Bronchial epithelial cell (primary cell): ENCODE measurements around the gene FBXL2. TPM values are rescaled to one million over a fixed set of nuclear protein-coding genes. Genes with fewer than 3 reads are reported as not detected.

Source experiments
- DNase-seq: peaks from one replicate; pipeline ENCODE4 v3.0.0-alpha.2; 2010; ENCODE audit warnings: low read depth
- FAIRE-seq: peaks from 2 replicates; lab custom pipeline; 2011; peaks lifted over from hg19 to GRCh38; lab: Jason Lieb, UNC
- H3K27me3 ChIP-seq: 2 replicates; pipeline ENCODE4 v1.5.1; 2011; ENCODE audit warnings: low read length; ENCODE audit not compliant: control insufficient read depth, insufficient read depth
- H3K36me3 ChIP-seq: 2 replicates; pipeline ENCODE4 v1.5.1; 2011; ENCODE audit warnings: low read length; ENCODE audit not compliant: control insufficient read depth, insufficient read depth
- H3K4me3 ChIP-seq: 2 replicates; pipeline ENCODE4 v1.5.1; 2011; ENCODE audit warnings: mild to moderate bottlenecking, low read depth, low read length, control low read depth
- CTCF ChIP-seq: IDR thresholded peaks from 2 replicates; pipeline ENCODE4 v1.5.1; 2011; ENCODE audit warnings: mild to moderate bottlenecking, moderate library complexity, low read length, control low read depth, inconsistent platforms; ENCODE audit not compliant: insufficient read depth, severe bottlenecking
- total RNA-seq: library from RNA; depleted of rRNA; stranded (reverse); fragments of >200 nt; gene quantifications from 2 replicates; pipeline ENCODE4 v1.2.1, GENCODE V29; 2014

FBXL2 gene
- total RNA-seq, 1 donor from 2014 or later: 13.4 TPM

DNA sequence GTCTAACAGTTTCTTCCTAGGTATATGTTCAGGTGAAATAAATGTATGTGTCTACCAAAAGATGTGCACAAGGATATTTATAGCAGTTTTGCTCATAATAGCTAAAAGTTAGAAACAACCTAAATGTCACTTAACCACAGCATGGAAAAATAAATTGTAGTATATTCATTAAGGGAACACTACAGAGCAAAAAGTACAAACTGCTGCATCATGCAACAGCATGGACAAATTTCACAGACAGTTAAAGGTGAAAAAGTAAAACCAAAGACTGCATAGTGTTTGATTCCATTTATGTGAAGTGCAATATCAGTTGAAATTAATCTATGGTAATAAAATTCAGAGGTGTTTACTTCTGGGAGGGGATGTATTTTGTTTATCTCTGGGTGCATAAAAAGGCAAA lies 62.5 kb downstream of the FBXL2 start:
- Histone ChIP-seq H3K4me3 (no peak overlapping the region), H3K36me3 (no peaks in the 10 kb centered on the region), H3K27me3 (no peaks in the 10 kb centered on the region)
- DNase-seq (no peak), FAIRE-seq (no peak)
- TF ChIP-seq CTCF: no peak

DNA sequence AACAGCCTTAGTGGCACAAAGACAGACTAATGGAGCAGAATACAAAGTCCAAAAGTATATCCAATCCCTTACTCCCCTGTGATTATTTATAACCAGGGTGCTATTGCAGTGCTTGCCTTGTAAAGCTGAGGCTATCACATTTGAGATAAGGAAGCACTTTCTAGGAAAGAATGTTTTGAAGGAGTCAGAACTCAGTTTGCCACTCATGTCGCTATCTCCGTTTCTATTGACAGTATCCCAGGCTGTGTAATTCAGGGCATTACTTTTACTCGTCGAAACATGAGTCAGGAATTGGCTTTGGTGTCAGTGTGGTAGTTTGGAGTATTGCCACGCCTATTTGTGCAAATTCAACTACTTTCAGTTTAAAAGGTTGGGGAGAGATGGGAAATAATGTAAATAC lies 78.4 kb downstream of the FBXL2 start:
- no peaks in the 10 kb centered on the region for H3K27me3 ChIP-seq
- TF ChIP-seq CTCF: no peak
- H3K36me3 ChIP-seq: no peaks in the 10 kb centered on the region
- DNase-seq: peak; percentile 85
- peak; percentile 86 for FAIRE-seq
- no peak overlapping the region for H3K4me3 ChIP-seq

GRCh38 chr3:33358172-33358781 lies 81.0 kb downstream of the FBXL2 start:
- no peaks in the 10 kb centered on the region for H3K36me3 ChIP-seq
- H3K4me3 ChIP-seq: no peak overlapping the region
- TF ChIP-seq CTCF: no peak
- FAIRE-seq: no peak
- H3K27me3 ChIP-seq: no peaks in the 10 kb centered on the region
- no peak for DNase-seq

- DNase-seq: peak; percentile 96
- Histone ChIP-seq H3K36me3 (no peaks in the 10 kb centered on the region), H3K4me3 (no peak overlapping the region), H3K27me3 (no peaks in the 10 kb centered on the region)
- TF ChIP-seq CTCF: no peak
- FAIRE-seq: no peak
These were observed 83.0 kb downstream of the FBXL2 start for GRCh38 chr3:33360136-33360825.

GRCh38 chr3:33363113-33363800 lies 86.0 kb downstream of the FBXL2 start:
- no peaks in the 10 kb centered on the region for H3K27me3 ChIP-seq
- DNase-seq (peak; percentile 63), FAIRE-seq (no peak)
- H3K4me3 ChIP-seq: no peak overlapping the region
- H3K36me3 ChIP-seq: no peaks in the 10 kb centered on the region
- no peak for TF ChIP-seq CTCF
